RPMI8226 (cell line): ENCODE data around the gene MAP10.
A peak's percentile ranks its signal among the peaks of the same experiment; 100 is the strongest.
"Not testable (repeated sequence)": the region's sequence is repeated elsewhere in the genome, so short reads cannot be mapped to it uniquely, and the experiment has no call there.

Experiments used
- DNase-seq: peaks from one replicate; pipeline ENCODE4 v3.0.0-alpha.2; 2015

The MAP10 gene

GRCh38 chr1:232805269-232806185, at the start of gene MAP10:
MAP10 (plus strand) TSS chr1:232805416; CDS start chr1:232805450, 34 bp downstream.
- DNase-seq: peak; percentile 88

- no peak for DNase-seq
These were observed 40.6 kb upstream of the MAP10 start for GRCh38 chr1:232764458-232765251.

GRCh38 chr1:232765542-232765941, 39.7 kb upstream of the MAP10 start:
- no peak for DNase-seq

GRCh38 chr1:232766241-232766890, 38.9 kb upstream of the MAP10 start:
- peak; percentile 17 for DNase-seq

GRCh38 chr1:232766904-232767303, 38.3 kb upstream of the MAP10 start:
- no peak for DNase-seq

- peak; percentile 88 for DNase-seq
These were observed 37.7 kb upstream of the MAP10 start for GRCh38 chr1:232767305-232768074.

GRCh38 chr1:232768793-232769192, 36.4 kb upstream of the MAP10 start:
- no peak for DNase-seq

GRCh38 chr1:232769733-232770132, 35.5 kb upstream of the MAP10 start:
- DNase-seq: no peak

GRCh38 chr1:232773752-232774151, 31.5 kb upstream of the MAP10 start:
- DNase-seq: no peak

- DNase-seq: no peak
These were observed 28.6 kb upstream of the MAP10 start for GRCh38 chr1:232776526-232777106.

GRCh38 chr1:232780354-232780753, 24.9 kb upstream of the MAP10 start:
- no peak for DNase-seq

GRCh38 chr1:232784794-232785193, 20.4 kb upstream of the MAP10 start:
- DNase-seq: no peak

- not testable (repeated sequence) for DNase-seq
These were observed 19.6 kb upstream of the MAP10 start for GRCh38 chr1:232785630-232786029.

GRCh38 chr1:232786845-232787455, 18.3 kb upstream of the MAP10 start:
- DNase-seq: no peak

- peak; percentile 76 for DNase-seq
These were observed 16.9 kb upstream of the MAP10 start for GRCh38 chr1:232788235-232788872.

- DNase-seq: no peak
These were observed 15.6 kb upstream of the MAP10 start for GRCh38 chr1:232789651-232790050.

- no peak for DNase-seq
These were observed 12.3 kb upstream of the MAP10 start for GRCh38 chr1:232792949-232793348.

- peak; percentile 54 for DNase-seq
These were observed 11.3 kb upstream of the MAP10 start for GRCh38 chr1:232793944-232794343.

- DNase-seq: no peak
These were observed 9.6 kb upstream of the MAP10 start for GRCh38 chr1:232795497-232796053.

GRCh38 chr1:232797856-232798510, 7.2 kb upstream of the MAP10 start:
- DNase-seq: no peak
